H1 (cell line): ENCODE results near the gene DCUN1D2. TPM values are rescaled to one million over a fixed set of nuclear protein-coding genes. Genes with fewer than 3 reads are reported as not detected.

Experiments used
- ATF3 ChIP-seq: IDR thresholded peaks from 2 replicates; pipeline ENCODE4 v1.6.1; 2011; ENCODE audit warnings: low read depth, mild to moderate bottlenecking, low read length; ENCODE audit not compliant: insufficient read depth
- CHD7 ChIP-seq: fragments of 300-600 bp; sonication (generic); IDR thresholded peaks from 2 replicates; pipeline ENCODE4 v1.7.1; 2012; ENCODE audit warnings: low read length, moderate library complexity, mild to moderate bottlenecking, inconsistent platforms; ENCODE audit not compliant: insufficient replicate concordance
- EGR1 ChIP-seq: IDR thresholded peaks from 2 replicates; pipeline ENCODE4 v1.6.1; 2011; ENCODE audit warnings: low read depth, low read length, borderline replicate concordance
- GABPA ChIP-seq: IDR thresholded peaks from 2 replicates; pipeline ENCODE4 v1.6.1; 2011; ENCODE audit warnings: mild to moderate bottlenecking, low read length, moderate library complexity, borderline replicate concordance; ENCODE audit not compliant: insufficient read depth
- KDM4A ChIP-seq: IDR thresholded peaks from one replicate; pipeline ENCODE4 v1.7.1; 2012; ENCODE audit warnings: low read depth, mild to moderate bottlenecking, moderate library complexity, low read length, inconsistent platforms; ENCODE audit not compliant: severe bottlenecking
- NRF1 ChIP-seq: IDR thresholded peaks from 2 replicates; pipeline ENCODE4 v1.6.1; 2011; ENCODE audit warnings: mild to moderate bottlenecking, low read depth, low read length, improper control_type of control experiment
- TAF1 ChIP-seq: IDR thresholded peaks from 2 replicates; pipeline ENCODE4 v1.6.1; 2011; ENCODE audit warnings: mild to moderate bottlenecking, low read depth, low read length
- polyA plus RNA-seq, 7 experiments: library from polyadenylated mRNA; depleted of rRNA in 3 of 7; stranded (reverse) in 5 of 7; unstranded in 2 of 7; fragments of >200 nt in 5 of 7; fragments of 200-250 nt in 2 of 7; gene quantifications; 1 replicate in 5 of 7; 2 replicates in 1 of 7; 4 replicates in 1 of 7; pipeline versions ENCODE4 v1.2.1 to v1.2.3, GENCODE V29; 2011 to 2013; ENCODE audit warnings: missing spikeins in 2 of 7, mixed read lengths in 2 of 7
- total RNA-seq: library from RNA; stranded (reverse); fragmentation: NEBNext Ultra II Directional; extraction: Animal tissue kit (Norgen Biotek cat#: 25700); gene quantifications from 2 replicates; pipeline ENCODE4 v1.2.1, GENCODE V29; 2021

The DCUN1D2 gene
- total and polyA plus RNA-seq, 2 of the 8 experiments (the other 6 are each of a cell fraction or from before 2014, with no cell fraction given) = 19.5 to 35.3 TPM

GRCh38 chr13:113536461-113537110 is 46.1 kb upstream of the DCUN1D2 start (continued):
- TF ChIP-seq KDM4A (no peak), TAF1 (no peak), EGR1 (no peak), NRF1 (no peak), CHD7 (no peak), ATF3 (no peak), GABPA (no peak)
